CD4-positive, alpha-beta T cell (primary cell): ENCODE data around the gene FOXO3. TPM values are rescaled to one million over a fixed set of nuclear protein-coding genes. Genes with fewer than 3 reads are reported as not detected.

Experiments used
- ATAC-seq: fragments of 200-7000 bp; cut with Tn5 transposase; one replicate; pipeline ENCODE4 v1.10.0; 2022; ENCODE audit warnings: mild to moderate bottlenecking; ENCODE audit not compliant: poor library complexity
- CTCF ChIA-PET: fragments of 350-600 bp; sonication (Branson Sonifier 250); formaldehyde crosslinking; loops from one replicate; lab custom pipeline; 2021; ENCODE audit warnings: antibody characterized with exemption, inconsistent platforms; lab: Charles Lee
- POLR2A ChIA-PET: fragments of 350-600 bp; sonication (Branson Sonifier 250); formaldehyde crosslinking; loops from one replicate; lab custom pipeline; 2021; ENCODE audit warnings: antibody characterized with exemption, inconsistent platforms; lab: Charles Lee
- DNase-seq, 14 experiments: peaks; one replicate each; pipeline ENCODE4 v3.0.0-alpha.2; 2013 to 2020; ENCODE audit warnings: mixed read lengths in 2 of 14
- H3K27ac ChIP-seq, 2 donors: one replicate each; pipeline versions ENCODE4 v1.5.1 to v1.7.0; 2013; ENCODE audit warnings: low read length in 2 of 2, low read depth in 1 of 2, mild to moderate bottlenecking in 1 of 2
- H3K27me3 ChIP-seq, 2 experiments: 1 replicate in 1 of 2; 2 replicates in 1 of 2; pipeline versions ENCODE4 v1.6.1 to v1.7.0; 2013; ENCODE audit warnings: low read length in 2 of 2, control low read depth in 1 of 2, mild to moderate bottlenecking in 1 of 2, moderate library complexity in 1 of 2; ENCODE audit not compliant: insufficient read depth in 2 of 2, control insufficient read depth in 1 of 2
- H3K36me3 ChIP-seq: one replicate; pipeline ENCODE4 v1.6.1; 2013; ENCODE audit warnings: low read length, control low read depth; ENCODE audit not compliant: insufficient read depth
- H3K4me1 ChIP-seq: one replicate; pipeline ENCODE4 v1.6.1; 2013; ENCODE audit warnings: low read length, control low read depth; ENCODE audit not compliant: insufficient read depth
- H3K4me3 ChIP-seq: one replicate; pipeline ENCODE4 v1.5.1; 2013; ENCODE audit warnings: mild to moderate bottlenecking, low read length, moderate library complexity
- H3K9me3 ChIP-seq, 2 experiments: 1 replicate in 1 of 2; 2 replicates in 1 of 2; pipeline versions ENCODE4 v1.6.1 to v1.7.0; 2013; ENCODE audit warnings: low read length in 2 of 2, mild to moderate bottlenecking in 2 of 2, control low read depth in 1 of 2, moderate library complexity in 1 of 2; ENCODE audit not compliant: control insufficient read depth in 1 of 2, insufficient read depth in 1 of 2
- H3K27ac Mint-ChIP-seq: one replicate; pipeline ENCODE4 v1.8.0; 2020; ENCODE audit warnings: mixed read lengths
- H3K27me3 Mint-ChIP-seq: one replicate; pipeline ENCODE4 v1.8.0; 2021; ENCODE audit warnings: mixed read lengths
- H3K36me3 Mint-ChIP-seq: one replicate; pipeline ENCODE4 v1.8.0; 2021; ENCODE audit warnings: low read depth, mixed read lengths
- H3K4me1 Mint-ChIP-seq: one replicate; pipeline ENCODE4 v1.8.0; 2021; ENCODE audit warnings: low read depth, mixed read lengths
- H3K4me3 Mint-ChIP-seq: one replicate; pipeline ENCODE4 v1.8.0; 2020; ENCODE audit warnings: mild to moderate bottlenecking, mixed read lengths
- H3K9me3 Mint-ChIP-seq: one replicate; pipeline ENCODE4 v1.8.0; 2020; ENCODE audit warnings: mixed read lengths
- intact Hi-C, 2 experiments: fragments of 100-400 bp; cut with DNase I in 1 of 2; cut with micrococcal nuclease in 1 of 2; formaldehyde crosslinking; loops; one replicate each; pipeline versions ENCODE4 v1.15.1 to v1.9.0; 2023 to 2025; cut with DNase I, micrococcal nuclease
- total RNA-seq, 174 experiments: library from RNA in 2 of 174; stranded (reverse) in 2 of 174; gene quantifications; one replicate each; pipeline ENCODE4 v1.2.3 and lab custom pipeline; 2021 to 2026
- TF ChIP-seq, protein P1 (sequence below): fragments of 200-600 bp; IDR thresholded peaks from one replicate; pipeline ENCODE4 v1.8.0; 2022; ENCODE audit warnings: antibody characterized with exemption, mild to moderate bottlenecking

Gene FOXO3
- total RNA-seq, 2 experiments from 2014 or later = 24.3 to 25.3 TPM

DNA sequence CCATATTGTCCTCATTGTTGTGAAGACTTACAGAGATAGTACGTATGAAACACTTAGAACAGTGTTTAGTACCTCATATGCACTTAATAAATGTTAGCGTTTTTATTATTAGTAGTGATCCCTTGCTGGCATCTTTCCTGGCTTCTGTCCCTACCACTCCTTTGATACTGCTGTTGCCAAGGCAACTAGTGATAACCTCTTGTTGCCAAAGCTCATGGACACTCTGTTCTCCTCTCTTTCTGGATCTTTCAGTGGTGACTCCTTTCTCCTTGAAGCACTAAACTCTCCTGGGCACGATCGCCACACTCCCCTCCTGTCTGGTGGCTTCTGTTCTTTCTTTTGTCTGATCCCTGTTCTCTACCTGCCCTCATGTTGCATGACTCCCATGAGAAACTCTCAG is 83.5 kb downstream of the FOXO3 start:
- H3K36me3 ChIP-seq = no peaks in the 10 kb centered on the region
- ATAC-seq = no peak
- no peaks in the 10 kb centered on the region for H3K9me3 Mint-ChIP-seq
- TF ChIP-seq, protein P1, sequence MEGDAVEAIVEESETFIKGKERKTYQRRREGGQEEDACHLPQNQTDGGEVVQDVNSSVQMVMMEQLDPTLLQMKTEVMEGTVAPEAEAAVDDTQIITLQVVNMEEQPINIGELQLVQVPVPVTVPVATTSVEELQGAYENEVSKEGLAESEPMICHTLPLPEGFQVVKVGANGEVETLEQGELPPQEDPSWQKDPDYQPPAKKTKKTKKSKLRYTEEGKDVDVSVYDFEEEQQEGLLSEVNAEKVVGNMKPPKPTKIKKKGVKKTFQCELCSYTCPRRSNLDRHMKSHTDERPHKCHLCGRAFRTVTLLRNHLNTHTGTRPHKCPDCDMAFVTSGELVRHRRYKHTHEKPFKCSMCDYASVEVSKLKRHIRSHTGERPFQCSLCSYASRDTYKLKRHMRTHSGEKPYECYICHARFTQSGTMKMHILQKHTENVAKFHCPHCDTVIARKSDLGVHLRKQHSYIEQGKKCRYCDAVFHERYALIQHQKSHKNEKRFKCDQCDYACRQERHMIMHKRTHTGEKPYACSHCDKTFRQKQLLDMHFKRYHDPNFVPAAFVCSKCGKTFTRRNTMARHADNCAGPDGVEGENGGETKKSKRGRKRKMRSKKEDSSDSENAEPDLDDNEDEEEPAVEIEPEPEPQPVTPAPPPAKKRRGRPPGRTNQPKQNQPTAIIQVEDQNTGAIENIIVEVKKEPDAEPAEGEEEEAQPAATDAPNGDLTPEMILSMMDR = no peak
- peaks cover 2% of the 10 kb centered on the region for H3K4me1 ChIP-seq
- no peaks in the 10 kb centered on the region for H3K9me3 ChIP-seq
- H3K4me3 Mint-ChIP-seq = no peak overlapping the region
- H3K4me3 ChIP-seq = no peak overlapping the region
- DNase-seq = no peak
- H3K27ac ChIP-seq = no peak overlapping the region
- ChIA-PET POLR2A (no interaction called here), CTCF (no interaction called here)
- peaks cover 41% of the 10 kb centered on the region for H3K4me1 Mint-ChIP-seq
- no peak overlapping the region for H3K27ac Mint-ChIP-seq
- H3K27me3 Mint-ChIP-seq = no peaks in the 10 kb centered on the region
- intact Hi-C loops = no loop called here
- H3K36me3 Mint-ChIP-seq = peaks cover 12% of the 10 kb centered on the region
- no peaks in the 10 kb centered on the region for H3K27me3 ChIP-seq

DNA sequence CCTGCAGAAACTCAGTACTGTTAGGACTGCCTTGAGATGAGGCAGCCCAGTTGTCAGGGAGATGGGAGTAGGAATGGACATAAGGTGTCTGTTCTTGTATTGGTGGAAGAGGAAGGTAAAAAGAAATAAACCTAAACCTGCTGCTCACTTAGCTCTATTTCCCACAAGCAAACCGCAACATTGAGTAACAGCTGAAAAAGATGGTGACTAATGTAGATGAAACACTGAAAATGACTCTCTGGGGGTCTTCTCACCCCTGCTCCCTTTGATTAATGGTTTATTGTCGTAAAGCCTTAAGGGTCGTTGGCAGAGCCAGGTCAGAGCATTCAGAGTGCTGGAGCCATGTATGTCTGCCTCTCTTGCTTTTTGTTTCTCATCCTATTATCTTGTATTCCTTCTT is 87.5 kb downstream of the FOXO3 start:
- Histone ChIP-seq H3K27ac (no peak overlapping the region), H3K27me3 (no peaks in the 10 kb centered on the region), H3K4me1 (peaks cover 14% of the 10 kb centered on the region), H3K4me3 (no peak overlapping the region), H3K36me3 (no peaks in the 10 kb centered on the region), H3K9me3 (no peaks in the 10 kb centered on the region)
- CTCF ChIA-PET = no interaction called here
- Mint-ChIP-seq H3K27me3 (no peaks in the 10 kb centered on the region), H3K4me1 (peaks cover 56% of the 10 kb centered on the region), H3K4me3 (no peak overlapping the region), H3K9me3 (no peaks in the 10 kb centered on the region), H3K36me3 (peaks cover 12% of the 10 kb centered on the region), H3K27ac (no peak overlapping the region)
- intact Hi-C loops = no loop called here
- TF ChIP-seq, protein P1 = no peak
- POLR2A ChIA-PET = no interaction called here
- ATAC-seq = no peak
- DNase-seq = no peak

DNA sequence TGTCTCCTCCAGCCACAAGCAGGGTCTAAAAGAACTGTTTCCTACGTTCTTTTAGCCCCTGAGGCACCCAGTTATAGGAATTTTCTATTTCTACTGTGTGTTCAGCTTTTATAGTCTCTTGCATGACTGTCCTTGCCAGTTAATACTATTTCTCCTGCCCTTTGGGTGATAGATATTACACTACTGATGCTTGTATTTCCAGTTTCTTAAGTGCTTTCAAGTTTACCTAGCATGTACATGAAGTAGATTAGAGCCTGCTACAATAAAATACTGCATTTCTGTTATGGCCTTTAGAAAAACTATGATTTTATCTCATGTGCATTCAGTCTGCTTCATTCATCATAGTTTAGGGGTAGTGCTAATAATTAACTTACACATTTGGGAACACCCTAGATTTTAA is 89.6 kb downstream of the FOXO3 start:
- H3K27me3 ChIP-seq = no peaks in the 10 kb centered on the region
- ChIA-PET POLR2A (no interaction called here), CTCF (no interaction called here)
- H3K4me1 ChIP-seq = peaks cover 20% of the 10 kb centered on the region
- peaks cover 59% of the 10 kb centered on the region for H3K4me1 Mint-ChIP-seq
- no peak overlapping the region for H3K4me3 Mint-ChIP-seq
- no peak for ATAC-seq
- no peak overlapping the region for H3K27ac Mint-ChIP-seq
- TF ChIP-seq, protein P1 = no peak
- H3K27ac ChIP-seq = no peak overlapping the region
- H3K9me3 Mint-ChIP-seq = no peaks in the 10 kb centered on the region
- no peaks in the 10 kb centered on the region for H3K27me3 Mint-ChIP-seq
- H3K36me3 Mint-ChIP-seq = peaks cover 12% of the 10 kb centered on the region
- H3K36me3 ChIP-seq = no peaks in the 10 kb centered on the region
- H3K4me3 ChIP-seq = no peak overlapping the region
- DNase-seq = no peak
- intact Hi-C loops = no loop called here
- no peaks in the 10 kb centered on the region for H3K9me3 ChIP-seq
